Gastroesophageal sphincter (tissue), 4 donors: ENCODE data around the gene PITPNB. TPM values are rescaled to one million over a fixed set of nuclear protein-coding genes. Genes with fewer than 3 reads are reported as not detected.

Source experiments
- ATAC-seq: fragments of 150-250 bp; one replicate; pipeline ENCODE4 v1.9.1; 2016; ENCODE audit warnings: mild to moderate bottlenecking, moderate library complexity
- H3K27ac ChIP-seq, 4 donors: fragments of 200-600 bp; sonication (generic) in 3 of 4; 1 replicate in 3 of 4; 2 replicates in 1 of 4; pipeline ENCODE4 v1.5.1; 2016 to 2019
- H3K27me3 ChIP-seq: fragments of 200-600 bp; sonication (generic); one replicate; pipeline ENCODE4 v1.5.1; 2019
- H3K36me3 ChIP-seq, 2 donors: fragments of 200-600 bp; sonication (generic); one replicate each; pipeline ENCODE4 v1.5.1; 2019; ENCODE audit warnings: control low read depth in 1 of 2
- H3K4me1 ChIP-seq, 3 donors: fragments of 200-600 bp; sonication (generic); 1 replicate in 2 of 3; 2 replicates in 1 of 3; pipeline ENCODE4 v1.5.1; 2016 to 2019; ENCODE audit warnings: control low read depth in 2 of 3
- H3K4me3 ChIP-seq, 2 donors: fragments of 200-600 bp; sonication (generic); one replicate each; pipeline ENCODE4 v1.5.1; 2019; ENCODE audit warnings: mild to moderate bottlenecking in 1 of 2, moderate library complexity in 1 of 2
- H3K9me3 ChIP-seq, 3 donors: fragments of 200-600 bp; sonication (generic); one replicate each; pipeline ENCODE4 v1.5.1; 2017 to 2019; ENCODE audit warnings: control low read depth in 2 of 3
- EP300 ChIP-seq: sonication (generic); formaldehyde crosslinking; IDR thresholded peaks from one replicate; pipeline ENCODE4 v1.6.1; 2017; ENCODE audit warnings: antibody characterized with exemption, mild to moderate bottlenecking
- POLR2A ChIP-seq, 2 donors: fragments of 450-650 bp; IDR thresholded peaks; one replicate each; pipeline ENCODE4 v1.6.1; 2017; ENCODE audit warnings: antibody characterized with exemption in 2 of 2, mild to moderate bottlenecking in 2 of 2, moderate library complexity in 1 of 2
- POLR2AphosphoS5 ChIP-seq: sonication (generic); formaldehyde crosslinking; IDR thresholded peaks from one replicate; pipeline ENCODE4 v1.6.1; 2017; ENCODE audit warnings: antibody characterized with exemption
- WGBS, 2 donors: methylation state at CpG; one replicate each; pipeline ENCODE4 v1.1.5; 2018; ENCODE audit warnings: low coverage in 1 of 2; 5-methylcytosine and 5-hydroxymethylcytosine counted together
- total RNA-seq, 4 donors: library from RNA; depleted of rRNA; stranded (reverse); fragments of >200 nt; gene quantifications; one replicate each; pipeline ENCODE4 v1.1.0, GENCODE V29; 2016
- TF ChIP-seq, protein P1 (sequence below), 4 experiments: fragments of 200-600 bp in 2 of 4; fragments of 450-650 bp in 2 of 4; sonication (generic) in 1 of 4; IDR thresholded peaks; one replicate each; pipeline ENCODE4 v1.5.1; 2017 to 2019; ENCODE audit warnings: antibody characterized with exemption in 4 of 4, mild to moderate bottlenecking in 2 of 4, moderate library complexity in 2 of 4

Gene PITPNB
- total RNA-seq, 4 donors from 2014 or later, result 62.8 to 103 (median 96.6) TPM

DNA sequence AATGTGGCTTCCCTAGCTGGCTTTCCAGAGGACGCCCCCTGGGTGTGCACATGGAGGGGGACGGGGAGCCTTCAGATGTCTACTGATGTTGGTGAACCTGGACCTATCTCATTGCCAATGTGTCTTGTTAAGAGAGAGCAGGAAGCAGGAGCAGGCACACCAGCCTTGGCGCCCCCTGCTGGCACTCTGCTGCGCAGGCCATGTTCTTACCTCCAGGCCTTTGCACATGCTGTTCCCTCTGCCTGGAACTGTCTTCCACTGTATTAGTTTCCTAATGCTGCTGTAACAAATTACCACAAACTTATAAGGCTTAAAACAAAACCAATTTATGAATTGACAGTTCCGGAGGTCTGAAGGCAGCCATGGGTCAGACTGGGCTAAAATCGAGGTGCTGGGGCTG is 93.9 kb downstream of the PITPNB start:
- Histone ChIP-seq H3K9me3 (no peaks in the 10 kb centered on the region), H3K27me3 (no peaks in the 10 kb centered on the region), H3K4me1 (no peaks in the 10 kb centered on the region), H3K4me3 (no peak overlapping the region), H3K27ac (no peak overlapping the region), H3K36me3 (no peaks in the 10 kb centered on the region)
- no peak for ATAC-seq
- TF ChIP-seq, protein P1, sequence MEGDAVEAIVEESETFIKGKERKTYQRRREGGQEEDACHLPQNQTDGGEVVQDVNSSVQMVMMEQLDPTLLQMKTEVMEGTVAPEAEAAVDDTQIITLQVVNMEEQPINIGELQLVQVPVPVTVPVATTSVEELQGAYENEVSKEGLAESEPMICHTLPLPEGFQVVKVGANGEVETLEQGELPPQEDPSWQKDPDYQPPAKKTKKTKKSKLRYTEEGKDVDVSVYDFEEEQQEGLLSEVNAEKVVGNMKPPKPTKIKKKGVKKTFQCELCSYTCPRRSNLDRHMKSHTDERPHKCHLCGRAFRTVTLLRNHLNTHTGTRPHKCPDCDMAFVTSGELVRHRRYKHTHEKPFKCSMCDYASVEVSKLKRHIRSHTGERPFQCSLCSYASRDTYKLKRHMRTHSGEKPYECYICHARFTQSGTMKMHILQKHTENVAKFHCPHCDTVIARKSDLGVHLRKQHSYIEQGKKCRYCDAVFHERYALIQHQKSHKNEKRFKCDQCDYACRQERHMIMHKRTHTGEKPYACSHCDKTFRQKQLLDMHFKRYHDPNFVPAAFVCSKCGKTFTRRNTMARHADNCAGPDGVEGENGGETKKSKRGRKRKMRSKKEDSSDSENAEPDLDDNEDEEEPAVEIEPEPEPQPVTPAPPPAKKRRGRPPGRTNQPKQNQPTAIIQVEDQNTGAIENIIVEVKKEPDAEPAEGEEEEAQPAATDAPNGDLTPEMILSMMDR (IDR thresholded peaks at IDR 0.05), result peak in 1 of 4 experiments; percentile 29
- TF ChIP-seq POLR2A (IDR thresholded peaks at IDR 0.05), result no peak
- no peak for TF ChIP-seq EP300
- no peak for TF ChIP-seq POLR2AphosphoS5
- 94 to 96% methylated on average over 4 of the region's 6 CpGs for WGBS, 2 donors

DNA sequence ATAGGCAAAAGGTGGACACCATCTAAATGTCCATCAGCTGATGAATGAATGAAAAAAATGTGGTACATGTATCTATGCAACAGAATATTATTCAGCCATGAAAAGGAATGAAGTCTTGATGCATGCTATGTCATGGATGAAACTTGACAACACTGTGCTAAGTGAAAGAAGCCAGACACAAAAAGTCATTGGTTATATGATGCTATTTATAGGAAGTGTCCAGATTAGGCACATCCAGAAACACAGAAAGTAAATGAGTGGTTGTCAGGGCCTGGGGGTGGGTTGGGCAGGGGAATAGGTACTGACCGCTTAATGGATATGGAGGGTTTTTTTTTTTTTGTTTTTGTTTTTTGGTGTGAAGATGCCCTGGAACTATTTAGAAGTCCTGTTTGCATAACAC is 95.8 kb downstream of the PITPNB start:
- Histone ChIP-seq H3K27me3 (no peaks in the 10 kb centered on the region), H3K36me3 (no peaks in the 10 kb centered on the region), H3K9me3 (no peaks in the 10 kb centered on the region), H3K4me1 (no peaks in the 10 kb centered on the region), H3K4me3 (no peak overlapping the region), H3K27ac (no peak overlapping the region)
- ATAC-seq, result no peak
- 88 to 89% methylated on average over 1 of the region's 1 CpG for WGBS, 2 donors
- TF ChIP-seq POLR2AphosphoS5, result no peak
- TF ChIP-seq, protein P1 (IDR thresholded peaks at IDR 0.05), result no peak
- no peak for TF ChIP-seq EP300
- no peak for TF ChIP-seq POLR2A (IDR thresholded peaks at IDR 0.05)

DNA sequence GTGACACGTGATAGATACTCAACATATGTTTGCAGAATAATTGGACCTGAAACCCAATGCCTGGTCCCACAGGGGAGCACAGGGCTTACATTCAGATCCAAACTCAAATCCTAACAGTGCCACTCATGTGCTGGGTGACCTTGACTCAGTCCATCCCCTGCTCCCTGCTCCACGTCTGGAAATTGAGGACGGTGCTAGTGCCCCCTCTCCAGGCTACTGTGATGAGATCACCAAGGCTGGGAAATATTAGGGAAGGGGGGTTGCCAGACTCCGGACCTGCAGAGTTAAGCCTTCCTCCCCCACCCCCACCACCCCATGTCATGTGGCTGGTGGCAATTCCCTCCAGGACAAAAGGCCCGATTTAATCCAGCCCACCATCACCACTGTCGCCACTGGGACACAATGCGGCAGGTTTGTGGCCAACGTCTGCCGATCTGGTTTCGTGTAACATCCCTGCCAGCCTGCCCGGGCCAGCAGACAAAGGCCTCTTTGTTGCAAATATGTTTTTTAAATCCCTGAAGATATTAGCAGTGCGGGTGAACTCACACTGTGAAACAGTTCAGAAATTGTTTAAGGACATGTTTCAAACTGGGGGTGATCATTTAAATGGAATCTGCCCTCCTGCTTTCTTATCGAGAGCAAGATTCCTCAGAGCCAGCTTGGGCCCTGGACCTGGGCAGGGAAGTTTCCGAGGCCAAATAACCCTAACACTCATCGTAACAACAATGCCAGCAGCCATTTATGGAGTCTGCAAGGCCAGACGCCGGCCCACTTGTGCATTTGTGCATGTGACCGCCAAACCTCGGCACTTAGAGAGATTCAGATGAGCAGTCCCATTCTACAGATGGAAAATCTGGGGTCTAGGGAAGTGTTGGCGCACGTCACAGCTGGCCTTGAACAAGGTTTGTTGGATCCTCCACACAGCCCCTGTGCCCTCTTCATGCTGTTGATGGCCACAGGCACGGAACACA is 97.9 kb downstream of the PITPNB start:
- Histone ChIP-seq H3K4me1 (no peaks in the 10 kb centered on the region), H3K36me3 (no peaks in the 10 kb centered on the region), H3K27ac (no peak overlapping the region), H3K4me3 (no peak overlapping the region), H3K9me3 (no peaks in the 10 kb centered on the region), H3K27me3 (no peaks in the 10 kb centered on the region)
- TF ChIP-seq EP300, result no peak
- TF ChIP-seq, protein P1 (IDR thresholded peaks at IDR 0.05), result no peak
- TF ChIP-seq POLR2AphosphoS5, result no peak
- TF ChIP-seq POLR2A (IDR thresholded peaks at IDR 0.05), result no peak
- no peak for ATAC-seq
- 78 to 89% methylated on average over 4 to 16 of the region's 22 CpGs for WGBS, 2 donors

DNA sequence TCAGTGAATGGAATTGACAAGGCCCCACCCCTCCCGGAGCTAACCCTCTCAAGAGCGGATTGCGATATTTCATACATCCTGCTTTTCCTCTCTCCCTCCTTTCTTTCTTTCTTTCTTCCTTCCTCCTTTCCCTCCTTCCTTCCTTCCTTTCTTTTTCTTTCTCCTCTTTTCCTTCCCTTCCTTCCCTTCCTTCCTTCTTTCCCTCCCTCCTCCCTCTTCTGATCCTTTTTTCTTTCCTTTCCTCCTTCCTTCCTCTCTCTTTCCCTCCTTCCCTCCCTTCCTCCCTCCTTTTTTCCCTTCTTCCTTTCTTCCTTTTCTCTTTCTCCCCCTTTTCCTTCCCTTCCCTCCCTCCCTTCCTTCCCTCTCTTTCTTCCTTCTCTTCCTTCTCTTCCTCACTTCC is 102.5 kb downstream of the PITPNB start:
- ATAC-seq, result no peak
- no peak for TF ChIP-seq POLR2AphosphoS5
- TF ChIP-seq POLR2A (IDR thresholded peaks at IDR 0.05), result no peak
- no peak for TF ChIP-seq EP300
- TF ChIP-seq, protein P1 (IDR thresholded peaks at IDR 0.05), result no peak
- H3K4me3 ChIP-seq, result no peak overlapping the region
- H3K27me3 ChIP-seq, result no peaks in the 10 kb centered on the region
- H3K27ac ChIP-seq, result no peak overlapping the region
- no peaks in the 10 kb centered on the region for H3K9me3 ChIP-seq
- H3K36me3 ChIP-seq, result no peaks in the 10 kb centered on the region
- peaks cover 0 to under 1% (median 0%) of the 10 kb centered on the region in 3 donors for H3K4me1 ChIP-seq
- WGBS, 2 donors, result 74 to 89% methylated on average over 3 of the region's 3 CpGs
